OCI-LY3 (cell line): Measurements from ENCODE around the gene CXCR1.

ENCODE experiments used
- H2AFZ ChIP-seq: fragments of 200-600, 300-600 bp; shearing (Covaris generic); 2 replicates; pipeline ENCODE4 v1.6.0; 2014; ENCODE audit warnings: antibody characterized with exemption, low read depth, low read length
- H3K27ac ChIP-seq: fragments of 200-600, 300-600 bp; sonication (generic); 2 replicates; pipeline ENCODE4 v1.5.1; 2014; ENCODE audit warnings: mild to moderate bottlenecking, low read length, moderate library complexity, mixed read lengths
- H3K27me3 ChIP-seq: fragments of 200-600, 300-600 bp; sonication (generic); 2 replicates; pipeline ENCODE4 v1.6.1; 2014; ENCODE audit warnings: low read depth, low read length, mixed read lengths
- H3K36me3 ChIP-seq: fragments of 200-600, 300-600 bp; sonication (generic); replicated peaks from 2 replicates; pipeline ENCODE3; 2014; ENCODE audit warnings: low read depth, low read length, mixed read lengths
- H3K4me1 ChIP-seq: fragments of 300-600, 200-600 bp; sonication (generic); 2 replicates; pipeline ENCODE4 v1.6.1; 2014; ENCODE audit warnings: low read length, mixed read lengths
- H3K4me2 ChIP-seq: fragments of 200-600, 300-600 bp; sonication (generic); 2 replicates; pipeline ENCODE4 v1.6.1; 2014; ENCODE audit warnings: low read length, mixed read lengths
- H3K4me3 ChIP-seq: fragments of 300-600, 200-600 bp; sonication (generic); 2 replicates; pipeline ENCODE4 v1.5.1; 2014; ENCODE audit warnings: antibody characterized with exemption, mild to moderate bottlenecking, low read length, moderate library complexity
- H3K79me2 ChIP-seq: fragments of 300-600, 200-600 bp; shearing (Covaris generic); 2 replicates; pipeline ENCODE4 v1.6.1; 2014; ENCODE audit warnings: mild to moderate bottlenecking, low read length, mixed read lengths
- H3K9ac ChIP-seq: fragments of 300-600, 200-600 bp; shearing (Covaris generic); 2 replicates; pipeline ENCODE4 v1.6.0; 2014; ENCODE audit warnings: mild to moderate bottlenecking, low read length, moderate library complexity
- H3K9me3 ChIP-seq: fragments of 200-600, 300-600 bp; shearing (Covaris generic); 2 replicates; pipeline ENCODE4 v1.6.1; 2014; ENCODE audit warnings: low read length, mixed read lengths; ENCODE audit not compliant: insufficient read depth
- H4K20me1 ChIP-seq: fragments of 200-600, 300-600 bp; sonication (generic); 2 replicates; pipeline ENCODE4 v1.6.1; 2016; ENCODE audit warnings: low read length, mixed read lengths; ENCODE audit not compliant: insufficient read depth
- EZH2phosphoT487 ChIP-seq: fragments of 200-600 bp; shearing (Covaris generic); IDR thresholded peaks from 2 replicates; pipeline ENCODE4 v1.6.1; 2018; ENCODE audit warnings: antibody characterized with exemption, mixed run types, low read depth
- TF ChIP-seq, protein P1 (sequence below): fragments of 200-600, 300-600 bp; sonication (generic); IDR thresholded peaks from 2 replicates; pipeline ENCODE4 v1.5.1; 2014; ENCODE audit warnings: antibody characterized with exemption, low read length, low read depth

The CXCR1 gene

DNA sequence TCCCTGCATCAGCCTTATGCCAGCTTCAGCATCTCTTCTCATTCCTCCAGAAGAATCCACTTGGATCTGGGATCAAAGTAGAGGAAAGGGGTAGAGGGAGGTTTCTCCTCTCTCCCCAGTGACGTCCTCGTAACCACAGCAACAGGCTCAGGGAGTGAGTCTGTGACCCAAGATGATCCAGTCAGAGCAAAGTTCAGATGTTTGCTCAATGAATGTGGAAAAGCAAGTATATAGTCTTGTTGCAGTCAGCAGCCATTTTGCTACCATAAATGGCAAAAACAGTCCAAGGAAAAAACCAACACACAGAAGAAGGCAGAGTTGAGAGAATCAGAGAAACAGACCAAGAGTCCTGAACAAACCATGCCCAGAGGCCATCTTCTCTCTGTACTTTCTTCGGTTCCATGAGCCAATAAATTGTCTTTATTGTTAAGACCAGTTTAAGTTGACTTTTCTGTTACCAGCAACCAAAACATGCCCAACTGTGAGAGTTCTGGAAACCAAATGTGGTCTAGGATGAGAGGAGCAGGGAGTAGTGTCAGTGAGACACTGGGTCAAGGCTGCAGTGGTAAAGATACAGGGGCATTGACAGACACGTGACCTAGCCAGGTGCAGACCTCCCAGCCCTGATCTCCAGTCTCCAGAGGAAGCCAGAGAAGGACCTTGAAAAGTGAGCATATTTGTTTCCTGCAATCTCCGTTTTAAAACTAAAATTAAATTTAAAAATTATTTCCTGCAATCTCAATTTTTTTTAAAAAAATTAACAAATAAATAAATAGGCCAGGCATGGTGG, 3.2 kb upstream of the CXCR1 start:
- Histone ChIP-seq H3K9me3 (no peaks in the 10 kb centered on the region), H3K4me3 (no peak overlapping the region), H3K4me1 (peaks cover 3% of the 10 kb centered on the region), H4K20me1 (no peaks in the 10 kb centered on the region), H3K36me3 (no peaks in the 10 kb centered on the region), H3K27me3 (0 out of 2 replicates have a peak, but pooled peaks cover 8% of the 10 kb centered on the region), H3K4me2 (no peak overlapping the region), H3K79me2 (no peaks in the 10 kb centered on the region), H2AFZ (no peak overlapping the region), H3K9ac (no peak overlapping the region), H3K27ac (no peak overlapping the region)
- TF ChIP-seq EZH2phosphoT487, result no peak
- TF ChIP-seq, protein P1, sequence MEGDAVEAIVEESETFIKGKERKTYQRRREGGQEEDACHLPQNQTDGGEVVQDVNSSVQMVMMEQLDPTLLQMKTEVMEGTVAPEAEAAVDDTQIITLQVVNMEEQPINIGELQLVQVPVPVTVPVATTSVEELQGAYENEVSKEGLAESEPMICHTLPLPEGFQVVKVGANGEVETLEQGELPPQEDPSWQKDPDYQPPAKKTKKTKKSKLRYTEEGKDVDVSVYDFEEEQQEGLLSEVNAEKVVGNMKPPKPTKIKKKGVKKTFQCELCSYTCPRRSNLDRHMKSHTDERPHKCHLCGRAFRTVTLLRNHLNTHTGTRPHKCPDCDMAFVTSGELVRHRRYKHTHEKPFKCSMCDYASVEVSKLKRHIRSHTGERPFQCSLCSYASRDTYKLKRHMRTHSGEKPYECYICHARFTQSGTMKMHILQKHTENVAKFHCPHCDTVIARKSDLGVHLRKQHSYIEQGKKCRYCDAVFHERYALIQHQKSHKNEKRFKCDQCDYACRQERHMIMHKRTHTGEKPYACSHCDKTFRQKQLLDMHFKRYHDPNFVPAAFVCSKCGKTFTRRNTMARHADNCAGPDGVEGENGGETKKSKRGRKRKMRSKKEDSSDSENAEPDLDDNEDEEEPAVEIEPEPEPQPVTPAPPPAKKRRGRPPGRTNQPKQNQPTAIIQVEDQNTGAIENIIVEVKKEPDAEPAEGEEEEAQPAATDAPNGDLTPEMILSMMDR, result no peak

DNA sequence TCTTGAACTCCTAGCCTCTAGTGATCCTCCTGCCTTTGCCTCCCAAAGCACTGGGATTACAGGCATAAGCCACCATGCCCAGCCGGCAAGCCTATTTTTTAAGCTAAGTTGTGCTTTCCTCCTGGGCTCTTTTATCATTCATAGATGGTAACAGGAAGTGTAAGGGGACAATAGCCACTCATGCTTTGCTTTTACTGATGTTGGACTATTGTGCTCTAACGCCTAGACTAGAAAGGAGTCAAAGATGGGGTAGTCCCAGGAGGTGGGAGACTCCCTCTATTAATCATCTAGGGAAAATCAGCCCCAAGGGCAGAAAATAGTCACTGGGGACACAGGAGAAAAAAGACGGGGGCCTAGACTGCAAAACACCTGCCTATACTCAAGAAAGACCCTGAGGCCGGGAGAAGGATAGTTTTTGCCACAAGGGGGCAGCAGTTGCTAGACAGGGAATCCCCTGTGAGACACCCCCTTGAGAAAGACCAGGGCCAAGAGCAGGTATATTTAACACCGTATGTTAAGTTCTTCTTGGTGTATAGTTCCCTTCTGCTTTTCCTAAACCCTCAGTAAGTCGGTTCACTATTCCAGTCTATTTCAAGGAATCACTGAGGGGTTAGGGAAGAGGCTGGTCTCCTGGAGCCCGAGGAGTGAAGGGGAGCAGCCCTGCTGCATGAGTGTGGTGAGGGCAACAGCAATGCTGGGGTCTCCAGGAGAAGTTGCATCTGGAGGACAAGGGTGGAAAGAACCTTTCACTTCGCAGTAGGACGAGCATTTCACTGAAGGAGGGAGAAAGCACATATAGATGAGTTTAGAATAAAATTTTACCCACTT, 2.1 kb upstream of the CXCR1 start:
- Histone ChIP-seq H3K4me2 (peak overlapping the region; percentile 27; the same call in 1 of the 2 replicates), H3K79me2 (no peaks in the 10 kb centered on the region), H2AFZ (no peak overlapping the region), H3K9ac (no peak overlapping the region), H3K27me3 (0 out of 2 replicates have a peak, but pooled peaks cover 8% of the 10 kb centered on the region), H3K9me3 (no peaks in the 10 kb centered on the region), H3K36me3 (no peaks in the 10 kb centered on the region), H3K4me1 (peaks cover 3% of the 10 kb centered on the region), H4K20me1 (no peaks in the 10 kb centered on the region), H3K4me3 (no peak overlapping the region), H3K27ac (no peak overlapping the region)
- TF ChIP-seq, protein P1, result peak; percentile 74
- no peak for TF ChIP-seq EZH2phosphoT487

DNA sequence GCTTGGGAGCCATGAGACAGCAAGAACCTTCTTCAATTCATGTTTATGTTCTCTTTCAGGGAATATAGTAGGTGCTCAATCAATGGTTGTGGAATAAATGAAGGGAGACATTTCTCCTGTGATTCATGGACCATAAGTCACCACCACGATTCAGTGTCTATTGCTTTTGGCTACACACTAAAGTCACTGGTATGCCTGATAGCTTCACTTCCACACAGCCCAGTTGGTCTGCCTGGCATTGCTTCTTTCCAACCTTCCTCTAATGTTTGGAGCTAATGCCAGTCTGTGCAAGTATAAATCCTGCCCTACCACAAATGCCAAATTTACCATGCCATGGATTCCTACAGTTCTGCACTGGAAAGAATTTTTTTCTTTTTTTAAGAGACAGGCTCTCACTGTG, 1.3 kb upstream of the CXCR1 start:
- no peak overlapping the region for H2AFZ ChIP-seq
- no peaks in the 10 kb centered on the region for H3K9me3 ChIP-seq
- no peaks in the 10 kb centered on the region for H4K20me1 ChIP-seq
- TF ChIP-seq EZH2phosphoT487, result no peak
- TF ChIP-seq, protein P1, result no peak
- H3K4me3 ChIP-seq, result no peak overlapping the region
- no peak overlapping the region for H3K4me2 ChIP-seq
- H3K36me3 ChIP-seq, result no peaks in the 10 kb centered on the region
- no peak overlapping the region for H3K27ac ChIP-seq
- 0 out of 2 replicates have a peak, but pooled peaks cover 8% of the 10 kb centered on the region for H3K27me3 ChIP-seq
- no peaks in the 10 kb centered on the region for H3K79me2 ChIP-seq
- peaks cover 3% of the 10 kb centered on the region for H3K4me1 ChIP-seq
- H3K9ac ChIP-seq, result no peak overlapping the region

DNA sequence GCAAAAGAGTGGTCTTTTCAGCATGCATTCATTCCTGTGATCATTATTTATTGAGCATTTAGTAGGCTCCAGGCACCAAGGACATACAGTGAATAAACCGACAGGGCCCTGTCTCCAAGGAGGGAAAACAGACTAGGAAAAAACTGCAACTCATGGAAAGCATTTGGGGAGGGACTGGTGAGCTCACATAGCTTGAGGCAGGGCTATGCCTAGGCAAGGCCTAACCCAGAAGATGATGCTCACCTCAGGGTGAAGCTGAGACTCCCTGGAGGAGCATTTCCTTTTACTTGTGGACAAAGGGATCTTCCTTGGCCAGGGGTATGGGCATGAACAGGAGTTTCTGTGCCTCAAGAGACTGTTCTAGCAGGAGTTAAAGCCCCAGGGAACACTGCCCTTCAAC, 3.9 kb downstream of the CXCR1 start:
- no peaks in the 10 kb centered on the region for H3K36me3 ChIP-seq
- no peak for TF ChIP-seq EZH2phosphoT487
- TF ChIP-seq, protein P1, result no peak
- no peak overlapping the region for H3K4me3 ChIP-seq
- peaks cover 11% of the 10 kb centered on the region; the same call in 1 of the 2 replicates for H3K27me3 ChIP-seq
- no peak overlapping the region for H3K4me2 ChIP-seq
- no peaks in the 10 kb centered on the region for H3K4me1 ChIP-seq
- H4K20me1 ChIP-seq, result no peaks in the 10 kb centered on the region
- H3K9ac ChIP-seq, result no peak overlapping the region
- no peak overlapping the region for H2AFZ ChIP-seq
- no peaks in the 10 kb centered on the region for H3K9me3 ChIP-seq
- H3K79me2 ChIP-seq, result no peaks in the 10 kb centered on the region
- no peak overlapping the region for H3K27ac ChIP-seq
